ENCODE measurements around the gene CENPS.

- no peak for TF ChIP-seq CREB1 (IDR thresholded peaks at IDR 0.05)
- no peak for TF ChIP-seq GTF2F1 (IDR thresholded peaks at IDR 0.05; ENCODE audit: borderline replicate concordance, low read depth, low read length)
Observed at GRCh38 chr1:10444795-10445397, 14.7 kb downstream of the CENPS start.

All from H1 (cell line).